Subcutaneous abdominal adipose tissue (tissue), 5 donors: ENCODE measurements around the gene GTF3C6.
"Not testable (repeated sequence)": the region's sequence is repeated elsewhere in the genome, so short reads cannot be mapped to it uniquely, and the experiment has no call there.

Experiments used
- H3K27ac ChIP-seq: one replicate; pipeline ENCODE4 v1.7.0; 2013; ENCODE audit warnings: low read depth, mild to moderate bottlenecking, inconsistent platforms, low read length, moderate library complexity
- H3K27me3 ChIP-seq, 5 donors: one replicate each; pipeline ENCODE4 v1.7.0; 2013; ENCODE audit warnings: low read length in 5 of 5, inconsistent platforms in 1 of 5; ENCODE audit not compliant: control insufficient read depth in 5 of 5, insufficient read depth in 4 of 5
- H3K36me3 ChIP-seq, 5 donors: one replicate each; pipeline ENCODE4 v1.7.0; 2013; ENCODE audit warnings: low read length in 5 of 5; ENCODE audit not compliant: control insufficient read depth in 5 of 5, insufficient read depth in 5 of 5
- H3K4me1 ChIP-seq, 5 donors: one replicate each; pipeline ENCODE4 v1.7.0; 2013; ENCODE audit warnings: low read length in 5 of 5, mild to moderate bottlenecking in 3 of 5, moderate library complexity in 1 of 5; ENCODE audit not compliant: control insufficient read depth in 5 of 5, insufficient read depth in 5 of 5
- H3K4me3 ChIP-seq, 5 donors: one replicate each; pipeline ENCODE4 v1.7.0; 2013; ENCODE audit warnings: low read length in 5 of 5, low read depth in 1 of 5
- H3K9ac ChIP-seq, 5 donors: one replicate each; pipeline ENCODE4 v1.7.0; 2013; ENCODE audit warnings: low read length in 5 of 5, mild to moderate bottlenecking in 4 of 5, moderate library complexity in 3 of 5
- H3K9me3 ChIP-seq, 5 donors: one replicate each; pipeline ENCODE4 v1.7.0; 2013; ENCODE audit warnings: low read length in 5 of 5; ENCODE audit not compliant: control insufficient read depth in 5 of 5
- donor health status: healthy.
- donor health status: healthy.
- donor health status: healthy.
- donor health status: healthy.
- donor health status: healthy.

Gene GTF3C6

GRCh38 chr6:111011360-111012142 is 53.0 kb downstream of the GTF3C6 start:
- Histone ChIP-seq H3K9ac (no peak overlapping the region), H3K9me3 (no peaks in the 10 kb centered on the region), H3K36me3 (peaks cover 14 to 45% (median 31%) of the 10 kb centered on the region in 5 donors), H3K4me1 (no peaks in the 10 kb centered on the region), H3K4me3 (no peak overlapping the region), H3K27me3 (no peaks in the 10 kb centered on the region), H3K27ac (no peak overlapping the region)

GRCh38 chr6:111012143-111012452 is 53.6 kb downstream of the GTF3C6 start:
- no peak overlapping the region for H3K9ac ChIP-seq
- H3K4me3 ChIP-seq, result no peak overlapping the region
- no peak overlapping the region for H3K27ac ChIP-seq
- no peaks in the 10 kb centered on the region for H3K4me1 ChIP-seq
- peaks cover 14 to 41% (median 31%) of the 10 kb centered on the region in 5 donors for H3K36me3 ChIP-seq
- no peaks in the 10 kb centered on the region for H3K27me3 ChIP-seq
- H3K9me3 ChIP-seq, result no peaks in the 10 kb centered on the region

- H3K27me3 ChIP-seq, H3K4me1 ChIP-seq, H3K9ac ChIP-seq, H3K9me3 ChIP-seq, H3K4me3 ChIP-seq, H3K27ac ChIP-seq: not testable (repeated sequence)
- peaks cover 14 to 41% (median 29%) of the 10 kb centered on the region in 5 donors for H3K36me3 ChIP-seq
These were observed 54.0 kb downstream of the GTF3C6 start for GRCh38 chr6:111012520-111012919.

GRCh38 chr6:111013144-111013915 is 54.8 kb downstream of the GTF3C6 start:
- no peak overlapping the region for H3K9ac ChIP-seq
- no peaks in the 10 kb centered on the region for H3K27me3 ChIP-seq

GRCh38 chr6:111015389-111016124 is 57.1 kb downstream of the GTF3C6 start:
- H3K27ac ChIP-seq, result no peak overlapping the region
- H3K27me3 ChIP-seq, result no peaks in the 10 kb centered on the region
- H3K4me3 ChIP-seq, result no peak overlapping the region
- no peaks in the 10 kb centered on the region for H3K4me1 ChIP-seq
- H3K9ac ChIP-seq, result no peak overlapping the region
- peaks cover 9 to 26% (median 15%) of the 10 kb centered on the region in 5 donors for H3K36me3 ChIP-seq
- H3K9me3 ChIP-seq, result no peaks in the 10 kb centered on the region

More at GRCh38 chr6:111013144-111013915, 54.8 kb downstream of the GTF3C6 start:
- H3K36me3 ChIP-seq, result peaks cover 12 to 40% (median 26%) of the 10 kb centered on the region in 5 donors
- no peaks in the 10 kb centered on the region for H3K4me1 ChIP-seq
- H3K4me3 ChIP-seq, result no peak overlapping the region
- H3K9me3 ChIP-seq, result no peaks in the 10 kb centered on the region
- H3K27ac ChIP-seq, result no peak overlapping the region

- peaks cover 6 to 26% (median 18%) of the 10 kb centered on the region in 5 donors for H3K36me3 ChIP-seq
- H3K9ac ChIP-seq, H3K27me3 ChIP-seq, H3K9me3 ChIP-seq, H3K4me3 ChIP-seq, H3K4me1 ChIP-seq, H3K27ac ChIP-seq: not testable (repeated sequence)
These were observed 58.7 kb downstream of the GTF3C6 start for GRCh38 chr6:111017241-111017640.
